Mucosa of descending colon (tissue), 3 donors: ENCODE data around the gene GUCA2A. TPM values are rescaled to one million over a fixed set of nuclear protein-coding genes. Genes with fewer than 3 reads are reported as not detected.
A peak's percentile ranks its signal among the peaks of the same experiment; 100 is the strongest.

Experiments
- ATAC-seq: fragments of 200-7000 bp; cut with Tn5 transposase; one replicate; pipeline ENCODE4 v1.9.1; 2020; ENCODE audit warnings: mild to moderate bottlenecking, moderate library complexity
- DNase-seq, 3 donors: peaks; one replicate each; pipeline ENCODE4 v3.0.0-alpha.2; 2020
- H3K36me3 ChIP-seq: fragments of 200-600 bp; one replicate; pipeline ENCODE4 v1.8.0; 2021; ENCODE audit warnings: low read depth, mild to moderate bottlenecking
- H3K4me1 ChIP-seq: fragments of 200-600 bp; one replicate; pipeline ENCODE4 v1.8.0; 2021; ENCODE audit warnings: low read depth, mild to moderate bottlenecking
- H3K4me3 ChIP-seq: fragments of 200-600 bp; one replicate; pipeline ENCODE4 v1.8.0; 2021; ENCODE audit warnings: mild to moderate bottlenecking
- H3K9me3 ChIP-seq: fragments of 200-600 bp; one replicate; pipeline ENCODE4 v1.8.0; 2021; ENCODE audit warnings: mild to moderate bottlenecking
- intact Hi-C, 2 donors: fragments of 100-400 bp; cut with DNase I in 1 of 2; cut with micrococcal nuclease in 1 of 2; formaldehyde crosslinking; loops; one replicate each; pipeline versions ENCODE4 v1.11.0 to v1.11.1; 2022; cut with DNase I, micrococcal nuclease
- total RNA-seq, 3 donors: library from RNA; stranded (reverse); fragmentation: NEBNext Ultra II Directional in 2 of 3; extraction: Animal tissue kit (Norgen Biotek cat#: 25700) in 2 of 3; gene quantifications; one replicate each; pipeline versions ENCODE4 v1.2.1 to v1.2.4, GENCODE V29; 2021 to 2023
- TF ChIP-seq, protein P1 (sequence below): fragments of 200-600 bp; IDR thresholded peaks from one replicate; pipeline ENCODE4 v1.8.0; 2022; ENCODE audit warnings: antibody characterized with exemption, mild to moderate bottlenecking
- donor health status: DM: no; HTN: no; CAD: no; lungs with moderate emphysema.
- donor health status: DM: no; HTN: no; CAD: no.
- donor health status: DM: no; HTN: yes; CAD: no.

Gene GUCA2A
- total RNA-seq, 3 donors from 2014 or later, result 920 to 2,800 (median 1,254) TPM

DNA sequence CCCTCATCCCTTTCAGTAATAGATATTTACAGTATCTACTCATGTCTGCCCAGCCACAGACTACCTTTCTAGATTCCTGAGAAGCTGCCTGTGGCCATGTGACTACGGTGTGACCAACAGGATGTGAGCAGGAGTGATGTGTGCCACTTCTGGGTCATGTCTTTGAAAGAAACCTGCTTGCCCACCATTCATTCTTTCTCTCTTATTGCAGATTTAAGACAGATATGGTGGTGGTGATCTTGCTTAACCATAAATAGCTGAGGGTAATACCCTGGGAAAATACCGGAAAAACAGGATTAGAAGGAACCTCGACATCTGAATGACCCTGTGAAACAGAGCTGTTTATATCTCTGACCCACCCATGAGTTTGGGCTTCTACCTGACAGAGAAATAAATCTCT, 41.6 kb upstream of the GUCA2A start:
- Histone ChIP-seq H3K36me3 (no peaks in the 10 kb centered on the region), H3K4me1 (peaks cover 15% of the 10 kb centered on the region), H3K9me3 (no peaks in the 10 kb centered on the region), H3K4me3 (no peak overlapping the region)
- DNase-seq, result no peak
- TF ChIP-seq, protein P1, sequence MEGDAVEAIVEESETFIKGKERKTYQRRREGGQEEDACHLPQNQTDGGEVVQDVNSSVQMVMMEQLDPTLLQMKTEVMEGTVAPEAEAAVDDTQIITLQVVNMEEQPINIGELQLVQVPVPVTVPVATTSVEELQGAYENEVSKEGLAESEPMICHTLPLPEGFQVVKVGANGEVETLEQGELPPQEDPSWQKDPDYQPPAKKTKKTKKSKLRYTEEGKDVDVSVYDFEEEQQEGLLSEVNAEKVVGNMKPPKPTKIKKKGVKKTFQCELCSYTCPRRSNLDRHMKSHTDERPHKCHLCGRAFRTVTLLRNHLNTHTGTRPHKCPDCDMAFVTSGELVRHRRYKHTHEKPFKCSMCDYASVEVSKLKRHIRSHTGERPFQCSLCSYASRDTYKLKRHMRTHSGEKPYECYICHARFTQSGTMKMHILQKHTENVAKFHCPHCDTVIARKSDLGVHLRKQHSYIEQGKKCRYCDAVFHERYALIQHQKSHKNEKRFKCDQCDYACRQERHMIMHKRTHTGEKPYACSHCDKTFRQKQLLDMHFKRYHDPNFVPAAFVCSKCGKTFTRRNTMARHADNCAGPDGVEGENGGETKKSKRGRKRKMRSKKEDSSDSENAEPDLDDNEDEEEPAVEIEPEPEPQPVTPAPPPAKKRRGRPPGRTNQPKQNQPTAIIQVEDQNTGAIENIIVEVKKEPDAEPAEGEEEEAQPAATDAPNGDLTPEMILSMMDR, result no peak
- intact Hi-C loops, result no loop called here
- peak; percentile 31 for ATAC-seq

DNA sequence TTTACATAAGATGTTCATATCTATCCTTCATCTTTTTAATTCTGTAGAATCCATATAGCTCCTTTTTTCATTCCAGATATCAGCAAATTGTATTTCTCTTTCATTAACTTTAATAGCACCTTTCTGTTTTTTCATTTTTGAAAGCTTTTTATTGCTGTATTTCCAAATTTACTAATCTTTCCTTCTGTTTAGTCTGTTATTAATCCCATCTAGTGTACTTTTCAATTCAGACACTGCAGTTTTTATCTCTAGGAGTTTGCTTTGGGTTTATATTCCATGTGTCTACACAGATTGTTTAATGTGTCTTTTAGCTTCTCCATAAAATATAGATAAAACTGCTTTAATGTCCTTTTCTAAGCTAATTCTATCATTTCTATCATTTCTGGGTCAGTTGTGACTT, 37.4 kb upstream of the GUCA2A start:
- no peak for ATAC-seq
- intact Hi-C loops, result no loop called here
- TF ChIP-seq, protein P1, result no peak
- no peak for DNase-seq
- Histone ChIP-seq H3K9me3 (no peaks in the 10 kb centered on the region), H3K36me3 (no peaks in the 10 kb centered on the region), H3K4me1 (peaks cover 4% of the 10 kb centered on the region), H3K4me3 (no peak overlapping the region)

DNA sequence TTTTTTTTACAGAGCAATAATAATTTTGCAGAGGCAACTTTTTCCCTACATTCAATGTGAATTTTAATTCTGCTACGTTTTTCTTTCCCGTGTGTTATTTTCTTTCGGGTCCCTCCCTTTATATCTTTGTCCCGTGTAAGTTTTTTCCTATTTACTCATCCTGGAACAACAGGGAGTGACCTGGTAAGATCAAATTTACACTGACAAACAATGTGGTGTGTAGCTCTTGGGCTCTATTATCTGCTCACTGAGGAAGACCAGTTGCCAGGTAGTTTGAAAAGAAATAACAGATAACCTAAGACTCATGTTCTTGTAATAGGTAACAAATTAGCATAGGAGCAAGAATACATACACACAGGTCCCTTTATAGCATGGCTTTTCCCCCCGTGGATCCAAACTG, 33.7 kb upstream of the GUCA2A start:
- TF ChIP-seq, protein P1, result no peak
- Histone ChIP-seq H3K4me3 (no peak overlapping the region), H3K9me3 (no peaks in the 10 kb centered on the region), H3K4me1 (no peaks in the 10 kb centered on the region), H3K36me3 (no peaks in the 10 kb centered on the region)
- intact Hi-C loops, result no loop called here
- DNase-seq (no peak), ATAC-seq (peak; percentile 65)

DNA sequence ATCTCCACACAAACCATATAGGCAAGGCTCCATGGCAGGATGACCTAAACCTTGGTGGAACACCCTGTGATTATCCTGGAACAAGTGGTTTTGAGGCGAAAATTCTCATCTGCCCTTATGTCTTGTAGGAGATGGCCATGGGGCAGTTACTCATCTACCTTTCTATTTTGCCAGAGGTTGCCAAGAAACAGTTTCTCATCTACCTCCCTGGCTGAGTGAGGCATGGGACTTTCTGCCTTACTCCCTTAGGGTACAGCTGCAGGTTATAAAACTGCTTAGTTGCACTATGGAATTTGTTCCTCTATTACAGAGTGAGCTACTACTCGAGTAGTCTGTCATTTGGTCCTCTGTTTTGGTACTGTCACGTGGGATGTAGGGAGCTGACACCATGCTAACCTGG, 31.3 kb upstream of the GUCA2A start:
- DNase-seq (no peak), ATAC-seq (no peak)
- intact Hi-C loops, result no loop called here
- TF ChIP-seq, protein P1, result no peak
- Histone ChIP-seq H3K4me1 (no peaks in the 10 kb centered on the region), H3K9me3 (no peaks in the 10 kb centered on the region), H3K4me3 (no peak overlapping the region), H3K36me3 (no peaks in the 10 kb centered on the region)

DNA sequence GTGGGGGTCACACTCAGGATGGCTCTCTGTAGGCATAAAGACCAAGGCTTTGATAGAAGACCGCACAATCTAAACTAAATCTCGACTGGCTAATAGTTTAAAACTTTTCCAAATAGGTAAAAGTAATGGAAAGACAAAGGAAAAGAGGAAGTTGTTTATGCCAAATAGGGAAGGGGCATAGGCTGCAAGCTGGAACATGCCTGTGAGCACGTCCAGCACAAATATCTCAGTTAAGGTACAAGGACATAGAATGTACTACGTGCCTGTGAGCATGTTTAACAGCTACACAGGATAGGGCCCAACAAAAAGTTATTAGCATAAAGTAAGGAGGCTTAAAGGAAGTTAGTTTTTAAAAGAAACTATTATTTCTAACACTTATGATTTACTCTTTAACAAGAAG, 27.6 kb upstream of the GUCA2A start:
- H3K36me3 ChIP-seq, result no peaks in the 10 kb centered on the region
- DNase-seq (no peak), ATAC-seq (no peak)
- no peaks in the 10 kb centered on the region for H3K9me3 ChIP-seq
- TF ChIP-seq, protein P1, result no peak
- H3K4me3 ChIP-seq, result no peak overlapping the region
- no peaks in the 10 kb centered on the region for H3K4me1 ChIP-seq
- intact Hi-C loops, result no loop called here

DNA sequence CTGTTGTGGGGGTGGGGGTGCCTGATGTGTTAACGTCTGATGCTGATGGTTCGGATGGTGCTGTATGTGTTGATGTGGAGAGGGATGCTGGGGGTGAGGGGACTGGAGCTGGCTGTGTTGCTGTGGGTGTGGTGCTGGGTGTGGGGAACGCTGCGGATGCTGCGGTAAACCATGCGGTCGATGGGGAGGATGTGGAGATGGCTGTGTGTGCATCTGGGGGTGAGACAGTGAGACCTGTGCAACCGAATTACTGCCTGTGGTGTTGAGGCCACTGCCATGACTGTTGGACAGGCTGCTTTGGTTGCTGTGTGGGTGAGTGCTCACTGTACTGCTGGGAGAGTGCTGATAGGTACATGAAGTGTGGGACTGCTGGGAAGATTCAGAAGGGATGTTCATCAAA, 26.8 kb upstream of the GUCA2A start:
- H3K4me3 ChIP-seq, result no peak overlapping the region
- no peak for ATAC-seq
- TF ChIP-seq, protein P1, result no peak
- H3K4me1 ChIP-seq, result no peaks in the 10 kb centered on the region
- DNase-seq, result no peak
- no peaks in the 10 kb centered on the region for H3K36me3 ChIP-seq
- intact Hi-C loops, result no loop called here
- H3K9me3 ChIP-seq, result no peaks in the 10 kb centered on the region
